GM23338 (cell line): ENCODE data around the gene LRRC3.
A peak's percentile ranks its signal among the peaks of the same experiment; 100 is the strongest.

Experiments
- CREB1 ChIP-seq: fragments of 250-450 bp; sonication (Bioruptor Pico); IDR thresholded peaks from 2 replicates; pipeline ENCODE4 v1.5.0; 2020; ENCODE audit warnings: low read depth, mild to moderate bottlenecking, moderate library complexity
- EZH2 ChIP-seq: fragments of 200-600 bp; sonication (generic); IDR thresholded peaks from one replicate; pipeline ENCODE4 v1.8.0; 2017; ENCODE audit warnings: antibody characterized with exemption, mild to moderate bottlenecking, low read depth; ENCODE audit not compliant: unreplicated experiment
- EZH2phosphoT487 ChIP-seq: fragments of 200-600 bp; sonication (generic); IDR thresholded peaks from one replicate; pipeline ENCODE4 v1.8.1; 2018; ENCODE audit warnings: antibody characterized with exemption; ENCODE audit not compliant: unreplicated experiment
- JUNB ChIP-seq: IDR thresholded peaks from one replicate; pipeline ENCODE4 v1.6.1; 2016; ENCODE audit warnings: antibody characterized with exemption; ENCODE audit not compliant: unreplicated experiment
- POLR2AphosphoS5 ChIP-seq: IDR thresholded peaks from 2 replicates; pipeline ENCODE4 v1.6.1; 2016; ENCODE audit warnings: antibody characterized with exemption, low read depth
- STAT1 ChIP-seq: IDR thresholded peaks from one replicate; pipeline ENCODE4 v1.6.1; 2016; ENCODE audit warnings: antibody characterized with exemption; ENCODE audit not compliant: unreplicated experiment
- ZNF114 ChIP-seq: fragments of 250-450 bp; sonication (Bioruptor Pico); IDR thresholded peaks from 2 replicates; pipeline ENCODE4 v1.5.0; 2020; ENCODE audit warnings: mild to moderate bottlenecking, moderate library complexity
- TF ChIP-seq, protein P1 (sequence below), 2 experiments: fragments of 200-600 bp in 1 of 2; sonication (generic) in 1 of 2; conservative IDR thresholded peaks; 2 replicates each; pipeline versions ENCODE4 v1.5.1 to v1.6.1; 2016 to 2017; ENCODE audit warnings: antibody characterized with exemption in 2 of 2, low read depth in 2 of 2, mild to moderate bottlenecking in 2 of 2, moderate library complexity in 1 of 2
- TF ChIP-seq, protein P2 (sequence below): IDR thresholded peaks from one replicate; pipeline ENCODE4 v1.6.1; 2018; ENCODE audit warnings: antibody characterized with exemption; ENCODE audit not compliant: unreplicated experiment

DNA sequence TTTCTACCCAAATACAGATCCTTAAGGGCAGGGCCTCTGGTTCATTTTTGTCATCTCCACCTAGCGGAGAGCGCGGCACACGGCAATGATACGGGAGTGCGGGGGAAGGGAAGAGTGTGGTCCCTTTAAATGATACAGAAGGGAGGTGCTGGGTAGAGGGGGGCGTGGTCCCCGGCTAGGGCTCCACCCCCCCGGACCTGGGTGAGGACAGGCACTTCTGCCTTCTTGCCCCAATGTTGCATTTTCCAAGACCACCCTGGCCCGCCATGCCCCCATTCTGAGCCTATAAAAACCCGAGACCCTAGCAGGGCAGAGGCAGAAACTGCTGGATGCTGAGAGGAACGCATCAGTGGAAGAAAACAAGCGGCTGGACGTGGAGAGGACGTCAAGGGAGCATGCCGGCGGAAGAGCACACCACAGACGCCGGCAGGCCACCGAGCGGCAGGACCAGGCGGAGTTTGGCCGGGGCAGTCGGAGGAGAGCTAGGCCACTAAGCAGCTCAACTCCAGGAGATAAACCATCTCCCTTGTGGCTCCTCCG is 30.0 kb downstream of the LRRC3 start:
- TF ChIP-seq, protein P1, sequence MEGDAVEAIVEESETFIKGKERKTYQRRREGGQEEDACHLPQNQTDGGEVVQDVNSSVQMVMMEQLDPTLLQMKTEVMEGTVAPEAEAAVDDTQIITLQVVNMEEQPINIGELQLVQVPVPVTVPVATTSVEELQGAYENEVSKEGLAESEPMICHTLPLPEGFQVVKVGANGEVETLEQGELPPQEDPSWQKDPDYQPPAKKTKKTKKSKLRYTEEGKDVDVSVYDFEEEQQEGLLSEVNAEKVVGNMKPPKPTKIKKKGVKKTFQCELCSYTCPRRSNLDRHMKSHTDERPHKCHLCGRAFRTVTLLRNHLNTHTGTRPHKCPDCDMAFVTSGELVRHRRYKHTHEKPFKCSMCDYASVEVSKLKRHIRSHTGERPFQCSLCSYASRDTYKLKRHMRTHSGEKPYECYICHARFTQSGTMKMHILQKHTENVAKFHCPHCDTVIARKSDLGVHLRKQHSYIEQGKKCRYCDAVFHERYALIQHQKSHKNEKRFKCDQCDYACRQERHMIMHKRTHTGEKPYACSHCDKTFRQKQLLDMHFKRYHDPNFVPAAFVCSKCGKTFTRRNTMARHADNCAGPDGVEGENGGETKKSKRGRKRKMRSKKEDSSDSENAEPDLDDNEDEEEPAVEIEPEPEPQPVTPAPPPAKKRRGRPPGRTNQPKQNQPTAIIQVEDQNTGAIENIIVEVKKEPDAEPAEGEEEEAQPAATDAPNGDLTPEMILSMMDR (conservative IDR thresholded peaks at IDR 0.05; ENCODE audit: low read depth in 2 of 2), result peak; percentile 58 to 59
- no peak for TF ChIP-seq STAT1
- no peak for TF ChIP-seq ZNF114 (CRISPR knock-in tag)
- TF ChIP-seq POLR2AphosphoS5, result peak; percentile 71
- no peak for TF ChIP-seq EZH2
- TF ChIP-seq CREB1 (CRISPR knock-in tag), result no peak
- TF ChIP-seq JUNB, result no peak
- TF ChIP-seq, protein P2, sequence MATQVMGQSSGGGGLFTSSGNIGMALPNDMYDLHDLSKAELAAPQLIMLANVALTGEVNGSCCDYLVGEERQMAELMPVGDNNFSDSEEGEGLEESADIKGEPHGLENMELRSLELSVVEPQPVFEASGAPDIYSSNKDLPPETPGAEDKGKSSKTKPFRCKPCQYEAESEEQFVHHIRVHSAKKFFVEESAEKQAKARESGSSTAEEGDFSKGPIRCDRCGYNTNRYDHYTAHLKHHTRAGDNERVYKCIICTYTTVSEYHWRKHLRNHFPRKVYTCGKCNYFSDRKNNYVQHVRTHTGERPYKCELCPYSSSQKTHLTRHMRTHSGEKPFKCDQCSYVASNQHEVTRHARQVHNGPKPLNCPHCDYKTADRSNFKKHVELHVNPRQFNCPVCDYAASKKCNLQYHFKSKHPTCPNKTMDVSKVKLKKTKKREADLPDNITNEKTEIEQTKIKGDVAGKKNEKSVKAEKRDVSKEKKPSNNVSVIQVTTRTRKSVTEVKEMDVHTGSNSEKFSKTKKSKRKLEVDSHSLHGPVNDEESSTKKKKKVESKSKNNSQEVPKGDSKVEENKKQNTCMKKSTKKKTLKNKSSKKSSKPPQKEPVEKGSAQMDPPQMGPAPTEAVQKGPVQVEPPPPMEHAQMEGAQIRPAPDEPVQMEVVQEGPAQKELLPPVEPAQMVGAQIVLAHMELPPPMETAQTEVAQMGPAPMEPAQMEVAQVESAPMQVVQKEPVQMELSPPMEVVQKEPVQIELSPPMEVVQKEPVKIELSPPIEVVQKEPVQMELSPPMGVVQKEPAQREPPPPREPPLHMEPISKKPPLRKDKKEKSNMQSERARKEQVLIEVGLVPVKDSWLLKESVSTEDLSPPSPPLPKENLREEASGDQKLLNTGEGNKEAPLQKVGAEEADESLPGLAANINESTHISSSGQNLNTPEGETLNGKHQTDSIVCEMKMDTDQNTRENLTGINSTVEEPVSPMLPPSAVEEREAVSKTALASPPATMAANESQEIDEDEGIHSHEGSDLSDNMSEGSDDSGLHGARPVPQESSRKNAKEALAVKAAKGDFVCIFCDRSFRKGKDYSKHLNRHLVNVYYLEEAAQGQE, result no peak
- TF ChIP-seq EZH2phosphoT487, result no peak
